ENCODE results near the gene ABR. TPM values are rescaled to one million over a fixed set of nuclear protein-coding genes. Genes with fewer than 3 reads are reported as not detected.

The ABR gene
- total RNA-seq, 1 donor from 2014 or later = 119 TPM

GRCh38 chr17:1030684-1031532, 148.9 kb downstream of the ABR start:
- Mint-ChIP-seq H3K27me3 (ENCODE audit: low read depth) (no peaks in the 10 kb centered on the region), H3K27ac (ENCODE audit: unreplicated experiment) (no peak overlapping the region), H3K4me1 (ENCODE audit: low read depth) (peaks cover 25% of the 10 kb centered on the region), H3K4me3 (ENCODE audit: unreplicated experiment) (no peak overlapping the region), H3K9me3 (ENCODE audit: low read depth) (no peaks in the 10 kb centered on the region), H3K36me3 (ENCODE audit: low read depth) (peaks cover 7% of the 10 kb centered on the region)
- DNase-seq (ENCODE audit: low spot score) = no peak
- TF ChIP-seq CTCF (IDR thresholded peaks at IDR 0.05) = no peak

- no peaks in the 10 kb centered on the region for H3K27me3 Mint-ChIP-seq (ENCODE audit: low read depth)
- H3K4me1 Mint-ChIP-seq (ENCODE audit: low read depth) = peaks cover 27% of the 10 kb centered on the region
- no peak overlapping the region for H3K27ac Mint-ChIP-seq (ENCODE audit: unreplicated experiment)
- no peak for DNase-seq (ENCODE audit: low spot score)
- no peak for TF ChIP-seq CTCF (IDR thresholded peaks at IDR 0.05)
- H3K36me3 Mint-ChIP-seq (ENCODE audit: low read depth) = peaks cover 7% of the 10 kb centered on the region
- no peaks in the 10 kb centered on the region for H3K9me3 Mint-ChIP-seq (ENCODE audit: low read depth)
- no peak overlapping the region for H3K4me3 Mint-ChIP-seq (ENCODE audit: unreplicated experiment)
Measured at GRCh38 chr17:1029922-1030644, 149.7 kb downstream of the ABR start.

GRCh38 chr17:1029196-1029921, 150.4 kb downstream of the ABR start:
- TF ChIP-seq CTCF (IDR thresholded peaks at IDR 0.05) = no peak
- H3K4me3 Mint-ChIP-seq (ENCODE audit: unreplicated experiment) = no peak overlapping the region
- H3K27me3 Mint-ChIP-seq (ENCODE audit: low read depth) = no peaks in the 10 kb centered on the region
- H3K36me3 Mint-ChIP-seq (ENCODE audit: low read depth) = peaks cover 7% of the 10 kb centered on the region
- H3K27ac Mint-ChIP-seq (ENCODE audit: unreplicated experiment) = peak overlapping the region; percentile 41
- no peak for DNase-seq (ENCODE audit: low spot score)
- peaks cover 27% of the 10 kb centered on the region for H3K4me1 Mint-ChIP-seq (ENCODE audit: low read depth)
- H3K9me3 Mint-ChIP-seq (ENCODE audit: low read depth) = no peaks in the 10 kb centered on the region

GRCh38 chr17:1027044-1027443, 152.7 kb downstream of the ABR start:
- Mint-ChIP-seq H3K9me3 (ENCODE audit: low read depth) (no peaks in the 10 kb centered on the region), H3K4me3 (ENCODE audit: unreplicated experiment) (no peak overlapping the region), H3K4me1 (ENCODE audit: low read depth) (peaks cover 27% of the 10 kb centered on the region), H3K36me3 (ENCODE audit: low read depth) (peaks cover 3% of the 10 kb centered on the region), H3K27ac (ENCODE audit: unreplicated experiment) (no peak overlapping the region), H3K27me3 (ENCODE audit: low read depth) (no peaks in the 10 kb centered on the region)
- no peak for TF ChIP-seq CTCF (IDR thresholded peaks at IDR 0.05)
- DNase-seq (ENCODE audit: low spot score) = no peak

- H3K27ac Mint-ChIP-seq (ENCODE audit: unreplicated experiment) = no peak overlapping the region
- no peak overlapping the region for H3K4me3 Mint-ChIP-seq (ENCODE audit: unreplicated experiment)
- TF ChIP-seq CTCF (IDR thresholded peaks at IDR 0.05) = no peak
- no peaks in the 10 kb centered on the region for H3K27me3 Mint-ChIP-seq (ENCODE audit: low read depth)
- DNase-seq (ENCODE audit: low spot score) = no peak
- H3K9me3 Mint-ChIP-seq (ENCODE audit: low read depth) = no peaks in the 10 kb centered on the region
- H3K36me3 Mint-ChIP-seq (ENCODE audit: low read depth) = peaks cover 3% of the 10 kb centered on the region
- peaks cover 27% of the 10 kb centered on the region for H3K4me1 Mint-ChIP-seq (ENCODE audit: low read depth)
Measured at GRCh38 chr17:1026599-1026975, 153.2 kb downstream of the ABR start.

Data from chondrocyte (in vitro differentiated cells).